T-helper 9 cell (primary cell): ENCODE data around the gene CCDC112.
"Not testable (repeated sequence)": the region's sequence is repeated elsewhere in the genome, so short reads cannot be mapped to it uniquely, and the experiment has no call there.

Experiments
- DNase-seq: peaks from one replicate; pipeline ENCODE4 v3.0.0-alpha.2; 2020
- total RNA-seq, 2 donors: gene quantifications; one replicate each; lab custom pipeline; 2026; lab: John Stamatoyannopoulos, UW

The CCDC112 gene, protein sequence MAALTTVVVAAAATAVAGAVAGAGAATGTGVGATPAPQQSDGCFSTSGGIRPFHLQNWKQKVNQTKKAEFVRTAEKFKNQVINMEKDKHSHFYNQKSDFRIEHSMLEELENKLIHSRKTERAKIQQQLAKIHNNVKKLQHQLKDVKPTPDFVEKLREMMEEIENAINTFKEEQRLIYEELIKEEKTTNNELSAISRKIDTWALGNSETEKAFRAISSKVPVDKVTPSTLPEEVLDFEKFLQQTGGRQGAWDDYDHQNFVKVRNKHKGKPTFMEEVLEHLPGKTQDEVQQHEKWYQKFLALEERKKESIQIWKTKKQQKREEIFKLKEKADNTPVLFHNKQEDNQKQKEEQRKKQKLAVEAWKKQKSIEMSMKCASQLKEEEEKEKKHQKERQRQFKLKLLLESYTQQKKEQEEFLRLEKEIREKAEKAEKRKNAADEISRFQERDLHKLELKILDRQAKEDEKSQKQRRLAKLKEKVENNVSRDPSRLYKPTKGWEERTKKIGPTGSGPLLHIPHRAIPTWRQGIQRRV
- total RNA-seq: 8.0 to 10.1 reads per million in 2 donors

DNA sequence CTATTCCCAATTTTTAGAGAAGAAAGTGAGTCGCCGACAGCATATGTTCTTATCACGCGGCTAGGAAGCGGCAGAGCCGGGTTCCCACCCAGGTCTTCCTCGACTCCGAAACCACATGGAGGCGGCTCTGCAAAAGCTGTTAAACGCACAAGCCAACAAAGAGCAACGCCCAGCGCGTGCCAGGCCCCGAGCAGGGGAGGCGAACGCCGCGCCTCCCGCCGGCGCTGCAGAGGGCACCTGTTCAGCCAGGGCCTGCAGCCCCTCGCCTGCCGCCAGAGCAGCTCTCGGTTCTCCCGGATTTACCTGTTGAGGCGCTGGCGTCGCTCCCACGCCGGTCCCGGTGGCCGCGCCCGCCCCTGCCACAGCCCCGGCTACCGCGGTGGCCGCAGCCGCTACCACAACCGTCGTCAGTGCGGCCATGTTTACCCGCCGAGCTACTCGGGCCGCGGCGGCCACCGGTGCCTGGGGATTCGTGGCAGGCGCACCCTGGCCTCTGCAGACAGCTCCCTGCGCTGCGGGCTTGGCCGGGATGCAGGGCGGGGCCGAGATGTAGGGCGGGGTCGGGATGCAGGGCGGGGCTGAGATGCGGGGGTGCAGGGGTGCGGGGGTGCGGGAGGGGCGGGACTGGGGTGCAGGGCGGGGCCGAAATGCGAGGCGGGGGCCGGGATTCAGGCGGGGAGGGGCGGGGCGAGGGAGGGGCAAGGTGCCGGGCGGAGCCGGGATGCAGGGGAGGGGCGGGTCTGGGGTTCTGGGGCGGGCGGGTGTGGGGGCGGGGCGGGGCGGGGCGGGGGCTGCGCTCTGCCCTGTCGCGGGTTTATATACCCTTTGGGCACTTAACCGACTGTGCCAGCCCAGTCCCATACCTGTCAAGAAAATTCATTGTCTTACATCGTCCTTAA, at the start of gene CCDC112:
CCDC112 (minus strand) TSS at position 531 of the 899 bp plus-strand sequence; CDS start at position 420, 111 bp downstream.
- peak; percentile 74 for DNase-seq

DNA sequence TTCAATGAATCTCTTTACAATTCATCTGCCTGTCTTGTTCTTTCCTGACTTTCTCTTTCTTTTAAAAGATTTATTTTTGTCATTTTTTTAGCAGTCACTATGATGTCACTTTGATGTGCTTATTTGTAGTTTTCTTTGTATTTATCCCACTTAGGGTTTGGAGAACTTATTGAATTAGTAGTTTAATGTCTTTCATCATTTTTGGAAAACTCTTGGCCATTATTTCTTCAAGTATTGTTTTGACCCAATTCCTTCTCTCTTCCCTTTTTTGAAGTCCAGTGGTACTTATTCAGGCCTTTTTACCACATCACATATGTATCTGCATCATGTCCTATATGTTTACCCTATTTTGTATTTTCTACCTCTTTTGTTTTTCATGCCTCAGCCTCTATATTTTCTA, 48.9 kb upstream of the CCDC112 start:
- DNase-seq: no peak

DNA sequence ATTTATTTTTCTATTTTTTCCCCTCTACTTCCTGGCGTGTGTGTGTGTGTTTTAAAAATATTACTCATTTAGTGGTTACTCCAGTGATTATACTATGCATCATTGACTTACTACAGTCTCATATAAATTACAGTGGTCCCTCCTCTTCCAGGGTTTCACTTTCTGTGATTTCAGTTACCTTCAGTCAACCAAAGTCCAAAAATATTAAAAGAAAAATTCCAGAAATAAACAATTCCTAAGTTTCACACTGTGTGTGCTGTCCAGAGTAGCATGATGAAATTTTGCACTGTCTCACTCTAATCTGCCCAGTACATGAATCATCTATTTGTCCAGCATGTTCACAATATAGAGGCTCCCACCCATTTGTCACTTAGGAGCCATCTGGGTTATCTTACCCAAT, 47.4 kb upstream of the CCDC112 start:
- DNase-seq: no peak

DNA sequence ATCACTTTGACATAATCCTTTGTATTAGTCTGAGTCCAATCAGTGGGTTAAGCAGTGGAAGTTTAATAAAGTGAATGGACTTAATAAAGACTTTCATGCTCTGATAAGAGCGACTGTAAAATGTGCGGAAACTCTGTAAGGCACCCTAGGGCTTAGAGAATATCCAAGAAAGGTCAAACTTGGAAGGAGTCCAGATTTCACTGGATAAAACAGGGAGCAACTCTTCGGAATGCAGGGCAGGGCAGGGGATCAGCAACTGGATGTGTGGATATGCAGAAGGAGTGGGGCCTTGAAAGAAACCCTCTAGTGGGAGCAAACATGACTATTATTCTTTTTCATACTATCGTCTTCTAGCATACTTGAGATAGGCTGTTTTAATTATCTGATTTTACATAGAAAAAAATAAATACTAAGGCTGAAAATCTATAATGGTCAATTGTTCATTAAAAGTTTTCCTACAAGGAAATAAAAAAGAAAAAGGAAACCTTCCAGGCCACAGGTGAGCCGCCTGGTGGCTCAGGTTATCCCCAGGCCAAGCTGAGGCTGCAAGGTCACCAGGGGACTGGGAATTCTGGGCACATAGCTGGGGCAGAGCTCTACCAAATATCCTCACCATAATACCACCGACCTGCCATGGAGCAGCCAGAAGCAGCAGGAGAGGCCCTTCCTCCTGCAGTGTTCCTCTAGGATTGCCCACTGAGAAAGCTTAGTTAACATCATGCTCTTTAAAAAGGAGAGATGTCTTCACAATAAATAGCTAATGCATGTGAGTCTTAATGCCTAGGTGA, 46.3 kb upstream of the CCDC112 start:
- DNase-seq: no peak

DNA sequence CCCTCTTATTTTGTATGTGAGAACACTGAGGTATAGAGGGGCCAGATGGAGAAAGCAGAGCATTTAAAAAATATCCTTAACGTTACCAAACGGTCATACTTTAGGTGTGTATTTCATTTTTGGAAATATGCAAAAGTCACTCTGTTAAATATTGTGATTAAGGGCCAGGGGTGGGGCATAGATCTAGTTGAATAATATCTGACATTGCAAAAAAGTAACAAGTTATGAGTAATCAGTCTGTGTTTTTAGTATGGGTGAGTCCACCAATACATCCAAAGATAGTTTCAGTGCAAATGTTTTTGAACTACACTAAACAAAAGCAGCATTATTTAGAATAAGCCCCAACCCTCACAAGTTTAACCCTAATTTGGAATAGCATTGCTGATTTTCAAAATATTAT, 45.3 kb upstream of the CCDC112 start:
- no peak for DNase-seq

DNA sequence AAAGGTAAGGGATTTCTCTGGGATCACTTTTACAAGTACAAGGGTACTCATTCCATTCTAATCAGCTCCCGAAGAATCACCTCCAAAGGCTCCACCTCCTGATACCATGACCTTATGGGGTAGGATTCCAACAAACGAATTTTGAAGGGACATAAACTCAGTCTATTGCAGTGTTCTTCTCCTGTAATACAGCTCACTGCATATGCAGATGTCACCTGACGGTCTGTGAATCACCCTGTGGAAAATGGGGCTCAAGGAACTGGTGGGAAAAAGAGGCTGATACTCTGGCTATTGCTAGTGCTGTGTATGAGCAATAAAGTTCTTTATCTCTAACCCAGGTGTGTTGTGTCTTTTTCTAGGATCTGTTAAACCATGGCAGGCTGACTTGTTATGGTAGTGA, 42.4 kb upstream of the CCDC112 start:
- DNase-seq: no peak

DNA sequence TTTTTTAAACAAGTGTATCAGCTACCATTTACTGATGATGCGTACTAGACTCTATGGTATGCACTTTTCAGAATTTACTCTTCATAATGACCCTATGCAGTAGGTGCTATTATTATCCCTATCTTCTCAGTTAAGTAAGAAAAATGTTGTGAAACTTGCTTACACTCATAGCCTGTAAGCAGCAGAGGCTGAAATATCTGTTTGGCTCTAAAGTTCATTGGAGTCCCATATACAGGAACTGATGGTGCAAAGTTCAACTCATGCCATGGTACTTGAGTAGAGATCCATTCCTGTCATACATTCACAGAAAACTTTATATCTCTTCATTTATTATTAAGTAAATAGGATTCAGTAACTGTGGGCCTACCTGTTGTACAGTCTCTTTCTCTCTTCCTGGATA, 41.4 kb upstream of the CCDC112 start:
- DNase-seq: no peak

DNA sequence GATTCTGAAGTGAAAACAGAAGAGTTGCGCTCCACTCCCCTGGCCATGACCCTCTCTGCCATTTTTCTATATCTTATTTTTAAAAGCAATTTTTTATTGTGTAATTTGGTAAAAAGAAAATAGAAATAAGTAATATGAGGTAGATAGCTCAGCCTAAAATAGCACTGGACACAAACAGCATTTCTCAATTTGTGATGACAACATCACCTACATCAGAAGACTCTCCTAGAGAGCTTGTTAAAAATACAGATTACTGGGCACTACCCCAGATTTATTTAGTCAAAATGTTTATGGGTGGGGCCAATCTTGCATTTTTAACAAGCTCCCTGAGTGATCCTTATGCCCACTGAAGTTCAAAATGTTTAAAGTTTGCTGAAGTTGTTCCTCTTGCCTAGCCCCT, 40.5 kb upstream of the CCDC112 start:
- DNase-seq: no peak

DNA sequence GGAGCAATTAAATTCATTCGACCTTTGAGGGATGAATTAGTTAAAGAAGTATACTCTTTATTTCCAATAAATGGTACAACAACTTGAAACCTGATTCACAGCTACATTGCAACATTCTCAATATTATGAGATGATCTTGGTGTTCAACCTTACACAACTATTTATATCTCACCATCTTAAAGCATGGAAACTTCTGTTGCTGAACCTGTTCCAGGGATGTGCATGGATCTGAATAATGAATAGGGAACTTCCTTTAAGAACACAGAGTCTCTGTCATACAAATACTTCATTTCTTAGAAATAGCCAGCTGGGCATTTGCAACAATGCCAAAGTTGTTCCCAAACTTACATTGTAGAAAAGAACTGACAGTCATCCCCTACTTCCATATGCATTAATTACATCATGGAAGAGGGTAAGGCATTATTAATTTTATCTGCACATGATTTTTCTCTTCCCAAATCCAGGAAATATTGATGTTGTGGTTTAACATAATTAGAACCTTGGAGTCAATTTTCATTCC, 39.8 kb upstream of the CCDC112 start:
- DNase-seq: no peak

DNA sequence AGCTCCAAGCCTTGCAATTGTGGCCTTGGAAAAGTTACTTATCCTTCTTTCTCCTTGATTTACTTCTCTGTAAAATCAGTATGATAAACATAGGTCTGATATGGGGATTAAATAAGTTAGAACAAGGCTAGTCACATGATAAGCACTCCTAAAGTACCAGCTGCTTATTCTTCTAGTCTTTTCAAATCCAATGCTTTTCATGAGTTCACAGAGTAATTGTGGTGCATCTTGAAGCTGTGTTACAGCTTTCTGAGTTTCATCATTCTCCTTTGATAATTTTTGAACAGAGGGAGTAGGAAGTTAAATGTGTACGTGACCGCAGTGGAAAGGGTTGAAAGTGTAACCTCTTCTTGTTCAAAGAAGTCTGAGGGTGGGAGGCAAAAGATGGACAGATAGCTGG, 38.8 kb upstream of the CCDC112 start:
- no peak for DNase-seq

DNA sequence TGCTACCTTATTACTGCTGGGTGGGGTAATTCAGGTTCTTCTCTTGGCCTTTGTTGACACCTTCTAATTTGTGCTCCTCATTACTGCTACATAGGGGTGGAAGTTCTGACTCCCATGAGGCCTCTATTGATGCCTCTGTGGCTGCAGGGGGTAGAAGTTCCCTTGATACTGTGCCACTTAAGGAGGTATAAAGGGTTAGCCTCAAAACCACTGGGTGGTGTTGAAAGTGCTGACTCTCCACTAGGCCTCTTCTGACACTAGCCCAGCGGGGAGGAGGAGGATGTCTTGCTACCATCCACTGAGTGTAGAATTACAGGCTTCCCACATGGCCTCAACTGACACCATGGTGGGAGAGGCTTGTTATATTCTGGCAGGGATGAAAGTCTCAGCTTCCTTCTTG, 36.7 kb upstream of the CCDC112 start:
- DNase-seq: no peak

DNA sequence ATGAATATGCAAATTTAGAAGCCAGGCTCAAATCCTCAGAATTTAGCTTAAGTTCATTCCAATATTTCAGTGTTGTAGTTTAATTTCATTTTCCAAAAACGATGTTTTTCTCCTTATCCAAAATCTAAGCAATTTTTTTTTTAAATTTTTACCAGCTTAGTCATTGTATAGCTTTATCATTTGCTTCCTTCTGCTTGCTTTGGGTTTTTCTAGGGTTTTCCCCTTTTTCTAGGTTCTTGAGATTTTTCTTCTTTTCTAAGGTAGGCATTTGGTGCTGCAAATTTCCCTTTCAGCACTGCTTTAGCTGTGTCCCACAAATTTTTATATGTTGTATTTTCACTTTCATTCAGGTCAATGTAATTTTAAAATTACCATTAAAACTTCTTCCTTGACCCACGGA, 34.4 kb upstream of the CCDC112 start:
- no peak for DNase-seq

DNA sequence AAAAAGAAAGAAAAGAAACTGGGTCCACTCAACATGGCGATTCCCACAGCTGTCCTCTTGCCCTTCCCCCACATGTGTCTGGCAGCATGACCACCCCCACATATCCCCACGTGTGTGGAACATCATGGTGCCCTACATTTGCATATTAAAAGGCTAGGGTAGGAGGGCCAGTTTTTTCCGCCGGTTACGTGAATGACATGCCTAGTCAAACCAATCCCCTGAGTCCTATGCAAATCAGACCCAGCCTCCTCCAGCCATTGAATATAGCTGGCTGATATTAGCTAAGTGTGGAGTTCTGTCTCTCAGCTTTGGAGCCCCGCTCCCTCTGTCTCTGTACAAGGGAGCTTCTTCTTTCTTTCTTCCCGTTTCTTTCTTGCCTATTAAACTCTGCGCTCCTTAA, 33.0 kb upstream of the CCDC112 start:
- DNase-seq: no peak

DNA sequence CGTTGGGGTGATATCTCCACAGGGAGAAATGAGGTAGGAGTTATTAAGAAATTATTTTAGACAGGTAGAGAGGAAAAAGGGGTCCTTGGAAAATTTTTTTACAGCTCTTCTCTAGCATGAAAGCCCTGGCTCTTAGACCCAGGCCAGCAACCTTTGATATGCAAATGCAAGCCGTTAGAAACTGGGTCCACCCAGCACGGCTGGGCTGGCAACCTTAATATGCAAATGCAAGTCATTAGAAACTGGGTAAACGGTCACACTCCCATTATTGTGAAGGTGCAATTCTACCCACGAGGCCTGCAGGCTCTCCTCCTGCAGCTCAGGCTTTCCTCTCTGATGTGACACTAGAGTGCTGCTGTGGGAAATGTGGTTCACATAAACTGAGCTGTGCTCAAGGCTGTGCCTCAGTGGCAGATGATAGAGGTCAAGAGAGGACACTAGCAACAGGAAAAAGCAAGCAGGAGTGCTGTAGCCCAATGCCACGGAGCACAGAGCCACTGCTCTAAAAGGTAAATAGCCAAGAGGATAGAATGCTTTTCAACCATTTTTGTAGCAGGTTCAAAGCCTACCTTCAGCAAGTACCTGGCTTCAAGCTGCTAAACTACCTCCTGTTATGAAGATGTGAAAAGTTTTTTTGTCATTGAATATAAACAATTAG, 32.3 kb upstream of the CCDC112 start:
- not testable (repeated sequence) for DNase-seq

DNA sequence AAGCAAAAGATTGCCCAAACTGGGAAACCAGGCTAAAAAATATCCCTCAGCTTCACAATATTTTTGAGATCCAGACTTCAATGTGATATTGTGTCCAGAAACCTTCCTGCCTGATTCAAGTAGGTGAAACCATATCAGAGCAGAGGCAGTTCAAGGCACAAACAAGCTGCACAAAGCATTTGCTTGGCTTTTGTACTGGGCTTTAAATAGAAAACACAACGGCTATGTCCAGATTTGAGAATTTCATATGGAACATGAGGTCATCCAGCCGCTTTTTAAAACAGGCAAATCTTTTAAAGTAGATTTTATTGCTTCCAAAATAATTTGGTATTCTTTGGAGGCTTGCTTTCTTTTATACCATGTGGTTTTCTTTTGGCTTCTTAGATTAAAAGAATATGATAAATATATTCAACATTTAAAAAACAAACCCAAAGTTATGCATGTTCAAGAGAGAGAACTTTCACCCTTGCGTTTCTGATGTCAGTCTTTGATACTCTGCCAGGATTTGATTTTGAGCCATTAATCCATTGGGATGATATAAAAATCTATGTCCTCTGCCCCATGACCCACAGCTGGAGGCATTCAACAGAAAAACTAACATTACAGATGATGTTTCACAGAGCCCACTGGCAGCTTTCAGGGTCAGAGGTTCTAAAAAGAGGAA, 29.0 kb upstream of the CCDC112 start:
- DNase-seq: no peak

DNA sequence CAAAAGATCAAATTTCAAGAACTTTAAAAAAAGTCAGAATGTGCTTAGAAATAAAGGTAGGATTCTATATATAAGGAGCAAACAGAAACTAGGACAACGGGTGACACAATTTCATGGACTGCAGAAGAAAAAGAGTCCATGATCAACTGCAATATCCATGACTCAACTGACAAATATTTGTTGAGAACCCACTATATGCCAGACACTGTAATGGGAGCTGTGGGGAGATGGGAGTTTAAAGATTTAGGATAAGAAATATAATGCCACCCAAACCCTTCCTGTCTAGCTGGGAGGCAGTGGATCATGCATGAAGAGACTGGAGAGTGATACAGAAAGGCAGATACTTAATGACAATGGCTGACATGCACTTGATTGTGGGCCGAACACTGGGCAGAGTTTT, 27.6 kb upstream of the CCDC112 start:
- DNase-seq: no peak

DNA sequence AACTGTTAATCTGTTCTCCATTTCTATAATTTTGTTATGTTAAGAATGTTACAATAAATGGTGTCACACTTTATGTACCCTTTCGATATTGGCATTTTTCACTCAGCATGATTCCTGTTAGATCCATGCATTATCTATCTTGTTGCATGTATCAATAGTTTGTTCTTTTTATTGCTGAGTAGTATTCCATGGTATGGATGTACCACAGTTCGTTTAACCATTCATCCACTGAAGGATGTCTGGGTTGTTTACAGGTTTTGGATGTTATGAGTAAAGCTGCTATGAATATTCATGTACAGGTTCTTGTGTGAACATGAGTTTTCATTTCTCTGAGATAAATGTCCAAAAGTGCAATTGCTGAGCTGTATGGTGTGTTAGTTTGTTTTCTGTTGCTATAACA, 26.3 kb upstream of the CCDC112 start:
- DNase-seq: no peak

DNA sequence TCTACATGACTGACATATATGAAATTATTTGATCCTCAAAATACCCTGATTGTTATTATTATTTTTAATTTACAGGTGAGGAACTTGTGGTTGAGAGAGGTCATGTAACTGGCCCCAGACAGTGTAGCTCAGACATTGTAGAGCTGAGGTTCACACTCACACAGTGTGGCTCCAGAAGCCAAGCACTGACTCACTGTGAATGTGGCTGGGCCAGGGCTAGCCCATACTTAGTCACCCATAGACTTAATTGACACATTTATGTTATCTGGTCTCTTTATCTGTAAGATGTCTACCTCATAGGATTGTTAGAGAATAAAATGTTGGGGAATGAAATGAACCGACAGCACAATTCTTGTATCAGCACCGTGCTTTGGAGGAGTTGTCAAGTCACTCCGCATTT, 24.9 kb upstream of the CCDC112 start:
- no peak for DNase-seq

DNA sequence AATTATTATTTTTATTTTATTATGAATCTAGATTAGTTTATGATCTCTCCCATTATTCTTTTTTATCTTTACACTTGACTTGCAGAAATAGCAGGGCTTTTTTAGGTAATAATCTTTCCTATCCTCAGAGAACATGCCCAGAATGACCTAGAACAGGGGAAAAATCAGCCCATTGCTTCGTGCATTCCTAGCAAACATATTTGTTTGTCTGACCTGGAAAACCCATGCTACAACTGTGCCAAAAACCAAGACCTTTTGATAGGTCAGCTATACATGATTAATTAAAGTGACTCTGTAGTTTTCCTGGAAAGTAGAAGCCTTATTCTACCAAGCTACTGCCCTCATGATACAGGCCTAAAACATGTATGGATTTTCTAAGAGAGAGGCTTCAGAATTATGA, 24.1 kb upstream of the CCDC112 start:
- DNase-seq: no peak

DNA sequence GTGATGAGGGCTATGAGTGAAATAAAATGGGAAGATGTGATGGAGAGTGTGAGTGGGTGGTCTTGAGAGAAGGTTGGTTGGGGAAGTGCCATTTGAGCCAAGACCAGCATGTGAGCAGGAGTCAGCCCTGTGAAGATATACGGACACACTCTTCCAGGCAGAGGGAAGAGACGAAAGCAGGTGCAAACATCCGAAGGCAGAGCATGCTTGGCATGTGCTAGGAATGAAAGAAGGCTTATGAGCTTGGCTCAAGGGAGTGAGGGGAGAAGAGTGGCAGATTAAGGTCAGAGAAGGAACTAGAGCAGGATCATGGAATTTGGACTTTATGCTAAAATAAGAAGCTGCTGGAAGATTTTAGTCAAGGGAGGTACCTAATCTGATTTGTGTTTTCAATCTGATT, 23.6 kb upstream of the CCDC112 start:
- DNase-seq: no peak

DNA sequence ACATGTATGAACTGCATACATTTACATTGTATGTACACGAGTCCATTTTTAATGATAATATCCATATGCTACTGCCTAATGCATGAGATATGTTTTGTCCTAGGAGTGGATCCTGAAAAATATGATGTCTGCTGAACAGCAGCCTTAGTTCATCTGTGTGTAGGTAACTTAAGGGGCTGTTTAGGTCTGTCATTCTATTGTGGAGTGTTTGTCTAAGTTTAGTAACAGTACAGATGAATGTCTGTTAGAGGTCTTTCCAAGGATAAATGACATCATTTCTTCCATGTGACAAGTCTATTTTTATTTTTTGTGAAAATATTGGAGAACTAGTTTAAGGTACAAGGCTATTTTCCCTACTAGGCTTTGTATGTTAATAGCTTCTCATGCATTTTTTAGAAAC, 22.6 kb upstream of the CCDC112 start:
- DNase-seq: no peak

DNA sequence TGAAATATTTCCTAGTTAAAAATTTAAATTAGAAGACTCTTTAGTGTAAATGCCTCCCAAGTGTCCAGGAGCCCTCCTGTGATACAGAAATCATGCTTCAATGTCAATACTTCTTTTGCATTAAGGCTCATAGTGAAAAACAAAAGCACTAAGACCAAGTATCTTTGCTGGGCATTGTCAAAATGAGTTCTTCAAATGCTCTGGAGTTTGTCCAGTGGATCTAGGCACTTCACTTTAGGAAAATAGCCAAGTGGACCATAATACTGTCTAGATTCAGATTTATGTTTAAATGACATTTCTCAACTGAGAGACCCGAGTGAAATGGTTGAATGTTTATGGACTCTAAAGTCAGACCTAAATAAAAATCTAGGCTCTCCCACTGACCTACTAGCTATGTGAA, 21.3 kb upstream of the CCDC112 start:
- no peak for DNase-seq
